ENCODE results near the gene HOMER2.

HOMER2 gene

GRCh38 chr15:82848241-82848993, 104.1 kb downstream of the HOMER2 start:
- no peak for DNase-seq (ENCODE audit: low read depth)
- TF ChIP-seq CTCF (conservative IDR thresholded peaks at IDR 0.05; ENCODE audit: low read depth, low read length), result no peak
- H3K4me3 ChIP-seq (ENCODE audit: low read length), result no peak overlapping the region

GRCh38 chr15:82847703-82848102, 104.8 kb downstream of the HOMER2 start:
- H3K4me3 ChIP-seq (ENCODE audit: low read length), result no peak overlapping the region
- no peak for TF ChIP-seq CTCF (conservative IDR thresholded peaks at IDR 0.05; ENCODE audit: low read depth, low read length)
- DNase-seq (ENCODE audit: low read depth), result no peak

- no peak overlapping the region for H3K4me3 ChIP-seq (ENCODE audit: low read length)
- no peak for TF ChIP-seq CTCF (conservative IDR thresholded peaks at IDR 0.05; ENCODE audit: low read depth, low read length)
- DNase-seq (ENCODE audit: low read depth), result no peak
These were observed 105.9 kb downstream of the HOMER2 start for GRCh38 chr15:82846621-82847020.

GRCh38 chr15:82845686-82846085, 106.8 kb downstream of the HOMER2 start:
- no peak for DNase-seq (ENCODE audit: low read depth)
- TF ChIP-seq CTCF (conservative IDR thresholded peaks at IDR 0.05; ENCODE audit: low read depth, low read length), result no peak
- no peak overlapping the region for H3K4me3 ChIP-seq (ENCODE audit: low read length)

- TF ChIP-seq CTCF (conservative IDR thresholded peaks at IDR 0.05; ENCODE audit: low read depth, low read length), result no peak
- DNase-seq (ENCODE audit: low read depth), result no peak
- H3K4me3 ChIP-seq (ENCODE audit: low read length), result no peak overlapping the region
These were observed 109.0 kb downstream of the HOMER2 start for GRCh38 chr15:82843566-82843965.

GRCh38 chr15:82840166-82840565, 112.4 kb downstream of the HOMER2 start:
- DNase-seq (ENCODE audit: low read depth), result no peak
- no peak overlapping the region for H3K4me3 ChIP-seq (ENCODE audit: low read length)
- no peak for TF ChIP-seq CTCF (conservative IDR thresholded peaks at IDR 0.05; ENCODE audit: low read depth, low read length)

- no peak for DNase-seq (ENCODE audit: low read depth)
- no peak overlapping the region for H3K4me3 ChIP-seq (ENCODE audit: low read length)
These were observed 113.4 kb downstream of the HOMER2 start for GRCh38 chr15:82839136-82839535.

More at GRCh38 chr15:82839136-82839535, 113.4 kb downstream of the HOMER2 start:
- TF ChIP-seq CTCF (conservative IDR thresholded peaks at IDR 0.05; ENCODE audit: low read depth, low read length), result no peak

Measured in retinal pigment epithelial cell (primary cell).